ENCODE data around the gene DZIP3. TPM values are rescaled to one million over a fixed set of nuclear protein-coding genes. Genes with fewer than 3 reads are reported as not detected.

Gene DZIP3
- total and polyA plus RNA-seq, 10 donors, result 4.8 to 24.4 (median 15.2) TPM

- Histone ChIP-seq H3K9me3 (no peaks in the 10 kb centered on the region), H3K4me1 (no peaks in the 10 kb centered on the region), H3K27me3 (replicated peaks in 1 of 7) (no peaks in the 10 kb centered on the region), H3K36me3 (peaks cover 0 to 66% (median 0%) of the 10 kb centered on the region in 6 donors), H3K27ac (no peak overlapping the region), H3K4me3 (no peak overlapping the region)
- no peak for TF ChIP-seq POLR2AphosphoS5 (IDR thresholded peaks at IDR 0.05)
- TF ChIP-seq POLR2A (IDR thresholded peaks at IDR 0.05), result no peak
- no peak for TF ChIP-seq CTCF (IDR thresholded peaks at IDR 0.05 in 8 of 11, conservative IDR thresholded peaks at IDR 0.05 in 3 of 11)
- DNase-seq, result no peak
- WGBS, 5 donors, result 84 to 95% (median 89%) methylated on average over 3 of the region's 3 CpGs
- intact Hi-C loops (cut with DNase I; ENCODE audit: low total_unique reads), result no loop called here
These were observed 24.0 kb upstream of the DZIP3 start for GRCh38 chr3:108565506-108565905.

GRCh38 chr3:108566599-108566998, 22.9 kb upstream of the DZIP3 start:
- 94 to 98% (median 96%) methylated on average over 1 of the region's 1 CpG for WGBS, 5 donors
- intact Hi-C loops (cut with DNase I; ENCODE audit: low total_unique reads), result no loop called here
- TF ChIP-seq CTCF (IDR thresholded peaks at IDR 0.05 in 8 of 11, conservative IDR thresholded peaks at IDR 0.05 in 3 of 11), result no peak
- no peak for TF ChIP-seq POLR2A (IDR thresholded peaks at IDR 0.05)
- no peak for TF ChIP-seq POLR2AphosphoS5 (IDR thresholded peaks at IDR 0.05)

GRCh38 chr3:108569336-108569735, 20.2 kb upstream of the DZIP3 start:
- TF ChIP-seq CTCF (IDR thresholded peaks at IDR 0.05 in 8 of 11, conservative IDR thresholded peaks at IDR 0.05 in 3 of 11), result no peak
- TF ChIP-seq POLR2A (IDR thresholded peaks at IDR 0.05), result no peak
- TF ChIP-seq POLR2AphosphoS5 (IDR thresholded peaks at IDR 0.05), result no peak
- 97 to 99% (median 98%) methylated on average over 4 of the region's 4 CpGs for WGBS, 5 donors

More at GRCh38 chr3:108566599-108566998, 22.9 kb upstream of the DZIP3 start:
- peaks cover 0 to 63% (median 0%) of the 10 kb centered on the region in 6 donors for H3K36me3 ChIP-seq
- H3K4me1 ChIP-seq, result no peaks in the 10 kb centered on the region
- H3K27me3 ChIP-seq (replicated peaks in 1 of 7), result no peaks in the 10 kb centered on the region
- no peak overlapping the region for H3K4me3 ChIP-seq
- DNase-seq, result no peak
- H3K27ac ChIP-seq, result no peak overlapping the region
- H3K9me3 ChIP-seq, result no peaks in the 10 kb centered on the region

GRCh38 chr3:108578064-108578463, 11.5 kb upstream of the DZIP3 start:
- TF ChIP-seq POLR2AphosphoS5 (IDR thresholded peaks at IDR 0.05) (no peak), POLR2A (IDR thresholded peaks at IDR 0.05) (no peak), CTCF (IDR thresholded peaks at IDR 0.05 in 8 of 11, conservative IDR thresholded peaks at IDR 0.05 in 3 of 11) (no peak)
- H3K36me3 ChIP-seq, result peaks cover 0 to 76% (median 5%) of the 10 kb centered on the region in 6 donors
- H3K4me3 ChIP-seq, result no peak overlapping the region
- no peaks in the 10 kb centered on the region for H3K4me1 ChIP-seq
- no peak overlapping the region for H3K27ac ChIP-seq
- H3K9me3 ChIP-seq, result peaks cover 0 to 6% (median 0%) of the 10 kb centered on the region in 8 donors
- no peaks in the 10 kb centered on the region for H3K27me3 ChIP-seq (replicated peaks in 1 of 7)
- intact Hi-C loops (cut with DNase I; ENCODE audit: low total_unique reads), result no loop called here
- no peak for DNase-seq
- WGBS, 5 donors, result 94 to 97% (median 94%) methylated on average over 2 of the region's 2 CpGs

More at GRCh38 chr3:108569336-108569735, 20.2 kb upstream of the DZIP3 start:
- Histone ChIP-seq H3K4me1 (no peaks in the 10 kb centered on the region), H3K27me3 (replicated peaks in 1 of 7) (no peaks in the 10 kb centered on the region), H3K9me3 (peaks cover 0 to 10% (median 3%) of the 10 kb centered on the region in 8 donors), H3K4me3 (no peak overlapping the region), H3K36me3 (peaks cover 0 to 71% (median 0%) of the 10 kb centered on the region in 6 donors), H3K27ac (no peak overlapping the region)
- no peak for DNase-seq
- intact Hi-C loops (cut with DNase I; ENCODE audit: low total_unique reads), result no loop called here
